GM18511 (cell line): ENCODE data around the gene GGTLC3.
"Not testable (repeated sequence)": the region's sequence is repeated elsewhere in the genome, so short reads cannot be mapped to it uniquely, and the experiment has no call there.

Experiments
- ATAC-seq: cut with Tn5 transposase; IDR thresholded peaks from one replicate; pipeline ENCODE4 v1.9.1; 2021; ENCODE audit warnings: mild to moderate bottlenecking, moderate library complexity; ENCODE audit not compliant: unreplicated experiment

The GGTLC3 gene

GRCh38 chr22:18522762-18523161 is 4.8 kb upstream of the GGTLC3 start:
- ATAC-seq, result not testable (repeated sequence)

- not testable (repeated sequence) for ATAC-seq
Measured at GRCh38 chr22:18513454-18513853, 4.5 kb downstream of the GGTLC3 start.

GRCh38 chr22:18512378-18512777 is 5.6 kb downstream of the GGTLC3 start:
- ATAC-seq, result not testable (repeated sequence)

DNA sequence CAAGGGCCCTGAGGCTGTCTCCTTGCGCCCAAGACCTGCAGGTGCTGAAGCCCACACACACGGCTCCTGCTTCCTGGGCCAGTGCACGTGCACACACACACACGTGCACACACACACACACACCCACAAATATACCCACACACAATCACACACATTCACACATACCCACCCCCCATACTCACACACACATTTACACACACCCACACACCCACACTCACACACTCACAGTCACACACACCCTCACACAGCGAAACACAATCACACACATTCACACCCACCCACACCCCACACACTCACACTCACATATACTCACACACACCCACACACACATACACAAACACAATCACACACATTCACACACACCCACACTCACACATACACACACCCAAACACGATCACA is 6.6 kb downstream of the GGTLC3 start:
- ATAC-seq, result not testable (repeated sequence)

GRCh38 chr22:18496227-18496626 is 21.7 kb downstream of the GGTLC3 start:
- not testable (repeated sequence) for ATAC-seq
